PC-9 (cell line): ENCODE data around the gene CFAP61.

Experiments used
- EZH2 ChIP-seq: fragments of 200-600 bp; sonication (generic); IDR thresholded peaks from 2 replicates; pipeline ENCODE4 v1.8.0; 2017; ENCODE audit warnings: antibody characterized with exemption, low read depth
- TF ChIP-seq, protein P1 (sequence below): fragments of 200-600 bp; sonication (generic); conservative IDR thresholded peaks from 2 replicates; pipeline ENCODE4 v1.6.1; 2017; ENCODE audit warnings: mixed run types, antibody characterized with exemption, mild to moderate bottlenecking, moderate library complexity

GRCh38 chr20:20214757-20215275 lies 162.5 kb downstream of the CFAP61 start:
- TF ChIP-seq, protein P1, sequence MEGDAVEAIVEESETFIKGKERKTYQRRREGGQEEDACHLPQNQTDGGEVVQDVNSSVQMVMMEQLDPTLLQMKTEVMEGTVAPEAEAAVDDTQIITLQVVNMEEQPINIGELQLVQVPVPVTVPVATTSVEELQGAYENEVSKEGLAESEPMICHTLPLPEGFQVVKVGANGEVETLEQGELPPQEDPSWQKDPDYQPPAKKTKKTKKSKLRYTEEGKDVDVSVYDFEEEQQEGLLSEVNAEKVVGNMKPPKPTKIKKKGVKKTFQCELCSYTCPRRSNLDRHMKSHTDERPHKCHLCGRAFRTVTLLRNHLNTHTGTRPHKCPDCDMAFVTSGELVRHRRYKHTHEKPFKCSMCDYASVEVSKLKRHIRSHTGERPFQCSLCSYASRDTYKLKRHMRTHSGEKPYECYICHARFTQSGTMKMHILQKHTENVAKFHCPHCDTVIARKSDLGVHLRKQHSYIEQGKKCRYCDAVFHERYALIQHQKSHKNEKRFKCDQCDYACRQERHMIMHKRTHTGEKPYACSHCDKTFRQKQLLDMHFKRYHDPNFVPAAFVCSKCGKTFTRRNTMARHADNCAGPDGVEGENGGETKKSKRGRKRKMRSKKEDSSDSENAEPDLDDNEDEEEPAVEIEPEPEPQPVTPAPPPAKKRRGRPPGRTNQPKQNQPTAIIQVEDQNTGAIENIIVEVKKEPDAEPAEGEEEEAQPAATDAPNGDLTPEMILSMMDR: no peak
- TF ChIP-seq EZH2: no peak
